Esophagus muscularis mucosa (tissue), 4 donors: Measurements from ENCODE around the gene ZNF692.

Experiments used
- EP300 ChIP-seq: sonication (generic); formaldehyde crosslinking; IDR thresholded peaks from one replicate; pipeline ENCODE4 v1.6.1; 2017; ENCODE audit warnings: antibody characterized with exemption
- POLR2A ChIP-seq: fragments of 450-650 bp; IDR thresholded peaks from one replicate; pipeline ENCODE4 v1.6.1; 2017; ENCODE audit warnings: antibody characterized with exemption, moderate library complexity, mild to moderate bottlenecking, low read depth
- POLR2AphosphoS5 ChIP-seq, 2 donors: sonication (generic); formaldehyde crosslinking; IDR thresholded peaks; one replicate each; pipeline ENCODE4 v1.6.1; 2017; ENCODE audit warnings: antibody characterized with exemption in 2 of 2
- TF ChIP-seq, protein P1 (sequence below), 3 experiments: fragments of 200-600 bp in 2 of 3; fragments of 450-650 bp in 1 of 3; sonication (generic) in 2 of 3; IDR thresholded peaks; one replicate each; pipeline ENCODE4 v1.5.1; 2017 to 2019; ENCODE audit warnings: antibody characterized with exemption in 3 of 3, mild to moderate bottlenecking in 2 of 3, moderate library complexity in 1 of 3

DNA sequence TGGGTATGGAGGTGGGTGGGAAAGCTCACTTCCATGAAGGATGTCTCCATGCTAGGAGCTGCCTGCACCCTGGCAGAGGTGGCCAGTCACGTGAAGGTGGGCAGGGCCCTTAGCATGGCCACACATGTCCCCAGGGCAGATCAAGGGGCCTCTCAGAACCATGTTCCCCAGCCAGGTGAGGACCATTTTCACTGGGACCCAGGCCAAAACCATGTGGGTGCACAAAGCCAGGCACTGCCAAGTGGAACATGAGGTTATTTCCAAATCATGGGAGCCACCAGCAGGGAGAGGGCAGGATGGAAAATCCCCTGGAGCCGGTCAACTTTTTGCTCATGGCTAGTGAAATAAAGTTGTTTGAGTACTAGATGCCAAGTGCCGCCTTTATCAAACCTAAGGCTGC is 9.7 kb downstream of the ZNF692 start:
- TF ChIP-seq, protein P1, sequence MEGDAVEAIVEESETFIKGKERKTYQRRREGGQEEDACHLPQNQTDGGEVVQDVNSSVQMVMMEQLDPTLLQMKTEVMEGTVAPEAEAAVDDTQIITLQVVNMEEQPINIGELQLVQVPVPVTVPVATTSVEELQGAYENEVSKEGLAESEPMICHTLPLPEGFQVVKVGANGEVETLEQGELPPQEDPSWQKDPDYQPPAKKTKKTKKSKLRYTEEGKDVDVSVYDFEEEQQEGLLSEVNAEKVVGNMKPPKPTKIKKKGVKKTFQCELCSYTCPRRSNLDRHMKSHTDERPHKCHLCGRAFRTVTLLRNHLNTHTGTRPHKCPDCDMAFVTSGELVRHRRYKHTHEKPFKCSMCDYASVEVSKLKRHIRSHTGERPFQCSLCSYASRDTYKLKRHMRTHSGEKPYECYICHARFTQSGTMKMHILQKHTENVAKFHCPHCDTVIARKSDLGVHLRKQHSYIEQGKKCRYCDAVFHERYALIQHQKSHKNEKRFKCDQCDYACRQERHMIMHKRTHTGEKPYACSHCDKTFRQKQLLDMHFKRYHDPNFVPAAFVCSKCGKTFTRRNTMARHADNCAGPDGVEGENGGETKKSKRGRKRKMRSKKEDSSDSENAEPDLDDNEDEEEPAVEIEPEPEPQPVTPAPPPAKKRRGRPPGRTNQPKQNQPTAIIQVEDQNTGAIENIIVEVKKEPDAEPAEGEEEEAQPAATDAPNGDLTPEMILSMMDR (IDR thresholded peaks at IDR 0.05) = no peak
- TF ChIP-seq POLR2A (no peak), POLR2AphosphoS5 (IDR thresholded peaks at IDR 0.05) (no peak), EP300 (no peak)
